ENCODE measurements around the gene RELN.

The RELN gene

DNA sequence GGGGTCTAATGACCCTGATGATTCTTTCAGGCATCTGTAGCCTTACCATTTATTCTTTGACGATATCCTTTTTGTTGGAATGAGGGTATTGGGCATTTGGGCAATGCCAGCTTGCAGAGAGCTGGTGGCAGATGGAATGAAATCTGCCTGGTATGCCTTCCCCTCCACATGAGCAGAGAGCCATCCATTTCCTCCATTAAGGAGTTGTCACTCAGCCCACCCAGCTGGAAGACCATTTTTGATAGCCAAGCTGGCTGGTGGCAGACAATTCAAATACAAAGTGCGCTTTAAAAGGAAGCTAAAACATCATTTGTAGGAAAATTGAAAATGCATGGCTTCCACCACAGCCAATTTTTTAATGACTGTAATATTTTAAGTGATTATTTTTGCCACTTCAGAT lies 303.4 kb downstream of the RELN start:
- DNase-seq (ENCODE audit: low read depth) = no peak

GRCh38 chr7:103685646-103686045 lies 303.8 kb downstream of the RELN start:
- DNase-seq (ENCODE audit: low read depth) = no peak

DNA sequence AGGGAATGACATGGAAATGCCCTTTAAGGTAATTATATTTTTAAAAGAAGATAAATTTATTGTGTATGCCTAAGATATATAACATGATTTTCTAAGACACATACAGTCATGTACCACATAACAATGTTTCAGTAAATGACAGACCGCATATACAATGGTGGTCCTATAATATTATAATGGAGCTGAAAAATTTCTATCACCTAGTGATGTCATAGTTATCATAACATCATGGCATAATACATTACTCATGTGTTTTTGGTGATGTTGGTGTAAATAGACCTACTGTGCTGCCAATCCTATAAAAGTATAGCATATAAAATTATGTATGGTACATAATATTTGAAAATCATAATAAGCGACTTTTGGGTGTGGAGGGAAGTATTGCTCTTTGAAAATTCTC lies 306.1 kb downstream of the RELN start:
- no peak for DNase-seq (ENCODE audit: low read depth)

DNA sequence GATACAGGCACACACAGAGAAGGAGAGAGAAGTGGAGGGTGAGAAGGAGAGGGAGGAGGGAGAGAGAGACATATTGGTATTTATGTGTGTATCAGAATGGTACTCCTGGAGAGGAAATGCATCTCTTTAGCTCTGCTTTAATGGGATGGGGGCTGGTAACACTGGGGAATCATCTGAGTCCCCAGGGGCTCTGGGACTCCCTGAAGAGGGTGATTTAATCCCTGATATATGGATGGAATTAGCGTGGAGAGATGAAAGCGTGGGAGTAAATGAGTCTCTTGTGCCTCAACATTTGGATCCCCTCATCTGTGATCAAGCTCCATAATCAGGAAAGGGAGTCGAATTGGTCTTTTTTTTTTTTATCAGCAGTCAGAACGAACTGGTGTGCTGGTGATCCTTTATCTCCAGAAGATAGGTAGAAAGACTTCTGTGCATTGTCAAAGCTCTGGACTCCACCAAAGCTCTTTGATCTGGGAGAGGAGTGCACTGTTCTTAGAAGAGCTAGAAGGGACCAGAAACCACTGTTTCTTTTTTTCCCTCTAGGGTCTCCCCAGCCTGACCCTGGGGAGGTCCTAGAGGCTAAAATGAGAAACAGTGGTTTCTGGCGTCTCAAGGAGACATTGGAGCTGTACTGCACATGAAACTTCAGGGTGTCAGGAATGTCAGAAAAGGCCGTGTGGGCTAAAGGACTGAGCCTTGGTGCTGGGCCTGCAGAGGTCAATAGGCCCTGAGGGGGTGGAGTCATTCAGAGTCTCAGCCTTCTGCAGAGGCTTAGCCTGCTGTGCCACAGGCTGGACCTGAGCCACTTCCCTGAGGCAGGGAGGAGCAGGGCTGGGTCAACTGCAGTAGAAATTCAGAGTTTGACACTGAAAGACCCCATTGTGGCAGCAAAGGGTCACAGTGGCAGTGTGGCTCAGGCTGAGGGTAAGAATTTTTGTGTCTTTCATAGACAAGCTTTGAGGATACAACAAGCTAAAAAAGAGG lies 309.0 kb downstream of the RELN start:
- DNase-seq (ENCODE audit: low read depth) = no peak

- DNase-seq (ENCODE audit: low read depth) = no peak
Measured at GRCh38 chr7:103679151-103680132, 310.0 kb downstream of the RELN start.

DNA sequence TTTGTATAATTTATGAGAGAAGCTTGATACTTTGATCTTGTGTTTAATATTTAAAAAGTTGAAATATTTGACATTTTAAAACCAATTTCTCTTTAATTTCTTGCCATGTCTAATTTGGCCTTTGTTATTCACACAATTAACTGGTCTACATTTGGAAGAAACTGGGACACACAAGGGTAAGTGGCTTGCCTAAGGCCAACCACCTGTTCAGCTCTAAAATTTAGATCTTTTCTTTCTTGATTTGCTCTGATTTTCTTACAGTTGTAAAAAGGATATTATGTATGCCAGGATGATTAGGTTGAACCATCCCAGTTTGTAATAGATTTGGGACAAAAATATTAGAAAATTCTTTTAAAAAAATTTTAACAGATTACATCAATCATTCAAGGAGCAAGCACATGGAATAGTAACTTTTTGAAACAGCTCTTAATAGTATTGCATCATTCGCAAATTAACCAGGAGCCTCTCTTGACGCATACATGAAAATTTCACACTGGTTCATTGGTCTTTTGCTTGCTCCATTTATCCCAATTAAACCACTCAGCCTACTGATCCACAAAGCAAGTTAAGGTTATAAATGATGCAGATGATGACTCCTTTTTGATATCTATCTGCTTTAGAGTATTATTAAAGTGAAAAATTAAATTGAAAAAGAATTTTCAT lies 321.0 kb downstream of the RELN start:
- DNase-seq (ENCODE audit: low read depth) = no peak

GRCh38 chr7:103666326-103666725 lies 323.1 kb downstream of the RELN start:
- no peak for DNase-seq (ENCODE audit: low read depth)

DNA sequence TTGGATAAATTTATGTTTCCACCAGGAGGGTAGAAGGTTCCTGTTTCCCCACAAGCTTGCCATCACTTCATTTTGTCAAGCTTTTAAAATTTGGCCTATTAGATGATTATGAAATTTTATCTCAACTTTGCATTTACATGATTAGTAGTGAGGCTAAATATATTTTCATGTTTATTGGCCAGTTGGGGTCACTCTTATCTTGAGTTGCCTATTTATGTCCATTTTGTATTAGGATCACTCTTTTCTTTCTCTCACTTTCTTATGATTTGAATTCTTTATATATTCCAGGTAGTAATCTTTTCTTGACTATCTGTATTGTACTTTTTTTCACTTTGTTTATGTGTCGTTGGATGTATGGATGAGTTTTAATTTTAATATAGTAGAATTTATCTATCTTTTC lies 324.9 kb downstream of the RELN start:
- DNase-seq (ENCODE audit: low read depth) = no peak

DNA sequence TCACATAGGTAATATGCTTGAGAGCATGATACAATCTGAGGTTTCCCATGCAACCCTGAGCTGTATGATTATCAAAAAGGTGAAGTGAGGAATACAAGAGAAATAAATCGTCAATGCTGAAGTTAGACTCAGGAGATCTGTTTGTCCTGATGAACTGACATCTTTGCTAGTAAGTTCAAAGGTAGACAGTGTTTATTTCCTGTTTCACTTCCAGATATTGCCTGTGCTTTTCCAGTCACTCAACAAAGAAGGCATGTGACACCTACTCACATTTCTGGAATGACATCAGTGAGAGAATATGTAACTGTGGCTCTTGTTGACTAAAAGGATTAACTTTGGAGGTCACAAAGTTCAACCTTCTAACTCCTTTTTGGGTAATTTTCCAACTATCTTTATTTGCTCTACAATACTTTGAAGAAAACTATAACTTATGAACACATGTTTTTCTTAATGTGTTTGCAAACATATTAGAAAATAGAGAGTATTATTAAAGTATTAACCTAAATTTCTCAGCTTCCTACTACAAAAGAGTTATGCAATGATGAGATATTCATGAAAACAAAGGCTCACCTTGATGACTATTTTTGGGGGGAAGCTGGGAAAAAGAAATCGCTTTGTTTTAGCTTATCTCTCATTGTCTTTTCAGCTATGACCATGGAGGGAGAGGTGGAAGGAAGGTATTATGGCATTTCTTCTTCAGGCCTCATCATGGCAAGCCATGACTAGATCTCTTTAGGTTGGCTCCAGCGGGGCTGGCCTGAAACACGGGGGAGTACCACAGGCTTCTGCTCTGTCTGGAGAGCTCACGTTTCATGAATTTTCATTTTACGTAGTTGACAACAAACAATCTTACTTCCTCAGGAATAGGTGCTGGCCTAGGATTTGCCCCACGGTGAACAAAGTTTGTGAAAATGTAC lies 328.7 kb downstream of the RELN start:
- peak; percentile 19 for DNase-seq (ENCODE audit: low read depth)

DNA sequence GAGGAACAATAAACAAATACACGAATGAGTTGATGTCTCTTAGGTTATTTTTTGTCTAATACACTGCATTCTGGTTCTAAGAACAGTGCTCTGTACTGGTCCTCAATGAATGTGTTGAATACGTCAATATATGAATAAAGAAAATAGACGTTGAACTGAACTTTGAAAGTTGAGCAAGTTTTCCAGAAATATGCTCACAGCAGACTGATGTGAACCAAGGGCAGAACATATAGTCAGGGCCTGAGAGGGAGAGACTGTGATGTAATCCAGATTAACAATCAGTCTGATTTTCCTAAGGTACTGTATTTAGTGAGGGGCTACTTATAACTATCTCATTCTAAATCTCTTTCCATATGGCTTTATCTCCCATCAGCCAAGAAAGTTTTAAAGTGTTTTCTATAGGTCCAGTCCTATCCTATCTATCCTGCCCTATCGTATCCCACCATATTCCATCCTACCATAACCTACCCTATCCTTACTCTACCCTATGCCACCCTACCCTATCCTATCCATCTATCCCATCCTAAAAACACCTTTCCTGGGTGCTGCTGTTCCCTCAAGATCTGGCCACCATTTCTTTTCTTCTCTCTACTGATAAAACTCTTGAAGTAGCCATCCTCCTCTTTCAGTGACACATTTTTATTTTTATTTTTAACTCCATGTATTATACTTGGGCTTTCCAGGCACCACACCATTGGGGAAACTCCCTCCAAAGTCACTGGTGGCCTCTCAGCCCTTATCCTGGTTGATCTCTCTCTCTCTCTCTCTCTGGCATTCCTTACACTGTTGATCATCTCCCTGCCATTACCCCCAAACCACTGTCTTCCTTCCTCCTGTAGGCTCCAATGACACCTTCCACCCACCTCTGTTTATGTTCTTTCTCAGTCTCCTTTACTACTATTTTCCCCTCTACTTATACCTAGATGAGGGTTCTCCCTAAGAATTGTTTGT lies 331.1 kb downstream of the RELN start:
- no peak for DNase-seq (ENCODE audit: low read depth)

DNA sequence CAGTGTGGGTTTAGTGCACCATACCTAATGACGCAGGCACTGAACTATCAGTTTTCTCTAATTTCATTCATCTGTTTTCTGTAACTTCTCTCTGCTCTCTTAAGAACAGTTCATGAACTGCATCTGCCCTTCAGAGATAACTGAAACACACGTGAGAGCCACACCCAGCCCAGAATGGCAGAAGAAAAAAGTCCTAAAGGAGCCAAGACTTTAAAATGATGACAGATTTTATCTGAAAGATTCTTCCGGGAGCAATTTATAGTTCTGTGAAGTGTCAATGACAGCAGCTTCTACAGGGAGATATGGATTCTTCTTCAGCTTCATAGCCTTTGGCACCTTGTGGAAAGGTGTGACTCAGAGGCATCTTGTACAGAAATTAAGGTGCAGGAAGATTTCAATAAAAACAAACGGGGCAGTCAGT lies 332.0 kb downstream of the RELN start:
- no peak for DNase-seq (ENCODE audit: low read depth)

DNA sequence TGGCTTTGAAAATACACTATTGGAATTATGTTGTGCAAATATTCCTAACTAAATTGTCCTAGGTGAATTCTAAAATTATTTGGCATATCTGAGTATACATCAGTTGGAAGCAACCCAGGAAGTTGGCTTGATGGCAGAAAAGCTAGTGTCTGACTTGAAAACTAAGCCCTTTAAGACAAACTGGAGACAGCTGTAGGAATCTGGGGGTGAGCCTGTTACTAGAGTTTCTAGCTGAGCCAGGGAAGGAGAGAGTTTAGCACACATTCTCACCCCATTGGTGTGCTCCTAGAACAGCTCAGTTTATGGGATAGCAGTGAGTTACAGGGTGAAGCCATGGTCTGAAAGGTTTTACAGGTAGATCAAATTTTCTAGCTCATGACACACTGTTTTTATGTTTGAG lies 333.2 kb downstream of the RELN start:
- no peak for DNase-seq (ENCODE audit: low read depth)

DNA sequence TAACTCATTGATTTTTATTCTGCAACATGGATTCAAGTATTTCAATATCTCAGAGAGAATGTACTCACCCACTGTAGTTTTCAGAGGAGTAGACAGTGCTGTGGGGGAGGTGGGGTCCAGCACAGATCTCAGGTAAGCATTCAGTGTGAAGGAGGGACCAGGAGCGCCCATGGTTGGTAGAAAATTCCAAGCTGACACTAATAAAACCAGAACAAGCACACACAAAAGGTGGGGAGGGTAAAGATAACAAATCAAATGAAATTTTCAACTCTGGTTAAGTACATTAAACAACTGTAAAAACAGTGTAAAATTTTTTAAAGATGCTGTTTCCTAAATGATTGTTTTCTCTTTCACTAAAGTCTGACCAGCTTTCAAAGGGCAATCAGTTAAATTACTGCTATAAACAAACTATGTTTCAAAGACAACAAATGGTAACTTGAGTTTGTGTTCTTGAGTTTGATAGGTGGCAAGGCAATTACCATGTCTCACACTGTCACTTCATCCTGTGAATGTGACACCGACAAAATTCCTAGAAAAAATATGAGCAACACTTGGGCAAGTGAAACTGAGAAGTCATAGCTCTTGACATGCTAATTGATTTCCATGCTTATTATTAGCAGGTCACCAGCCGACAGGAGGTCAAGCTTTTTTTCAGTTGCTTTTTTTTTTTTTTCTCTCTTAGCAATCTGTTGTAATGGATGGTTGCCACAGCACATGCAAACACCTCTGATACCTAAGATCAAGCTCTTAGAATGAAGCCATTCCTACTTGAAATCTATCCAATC lies 337.7 kb downstream of the RELN start:
- DNase-seq (ENCODE audit: low read depth) = no peak

GRCh38 chr7:103649052-103649451 lies 340.4 kb downstream of the RELN start:
- no peak for DNase-seq (ENCODE audit: low read depth)

GRCh38 chr7:103648135-103648534 lies 341.3 kb downstream of the RELN start:
- no peak for DNase-seq (ENCODE audit: low read depth)

DNA sequence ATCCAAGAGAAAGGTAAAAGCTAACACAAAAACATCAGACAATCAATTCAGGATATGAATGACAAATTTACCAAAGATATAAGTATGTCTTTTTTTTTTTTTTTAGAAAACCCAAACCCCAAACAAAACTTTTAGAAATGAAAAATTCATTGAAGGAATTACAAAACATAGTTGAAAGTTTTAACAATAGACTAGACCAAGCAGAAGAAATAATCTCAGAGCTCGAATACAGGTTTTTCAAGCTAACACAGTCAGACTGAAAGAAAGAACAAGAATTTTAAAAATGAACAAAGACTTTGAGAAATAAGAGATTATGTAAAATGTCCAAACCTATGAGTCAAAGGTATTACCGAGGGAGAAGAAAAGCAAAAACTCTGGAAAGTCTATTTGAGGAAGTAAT lies 345.1 kb downstream of the RELN start:
- no peak for DNase-seq (ENCODE audit: low read depth)

DNA sequence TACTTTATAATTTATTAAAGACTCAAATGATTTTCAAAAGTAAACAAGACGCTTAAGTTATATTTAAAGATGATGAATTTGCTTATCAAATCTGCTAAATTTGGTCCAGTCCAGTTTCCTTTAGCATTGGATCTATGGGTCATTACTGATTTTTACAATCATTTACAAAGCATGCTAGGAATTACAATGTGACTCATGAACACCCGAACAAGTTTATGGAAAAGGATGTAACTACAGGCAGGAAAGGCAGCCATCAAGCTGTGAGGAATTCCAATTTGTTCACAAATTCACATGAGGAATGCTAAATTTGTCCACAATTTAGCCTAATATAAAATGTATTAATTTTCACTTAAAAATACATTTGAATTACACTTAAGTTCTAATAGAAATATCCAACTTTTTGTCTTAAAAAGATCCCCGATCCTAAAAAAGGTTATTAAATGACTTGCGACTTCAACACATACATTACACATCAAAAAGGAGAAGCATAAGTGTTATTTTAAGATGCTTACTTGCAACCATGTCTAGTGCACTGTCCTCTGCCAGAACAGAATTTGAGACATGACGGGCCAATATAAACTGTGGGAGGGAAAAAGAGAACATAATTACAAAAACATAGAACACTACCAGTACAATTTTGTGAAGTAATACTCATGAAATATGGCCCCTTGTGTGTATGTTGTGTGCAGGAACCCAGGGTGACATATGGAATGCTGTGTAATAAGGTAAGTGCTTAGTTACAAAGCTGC lies 349.3 kb downstream of the RELN start:
- peak; percentile 14 for DNase-seq (ENCODE audit: low read depth)

DNA sequence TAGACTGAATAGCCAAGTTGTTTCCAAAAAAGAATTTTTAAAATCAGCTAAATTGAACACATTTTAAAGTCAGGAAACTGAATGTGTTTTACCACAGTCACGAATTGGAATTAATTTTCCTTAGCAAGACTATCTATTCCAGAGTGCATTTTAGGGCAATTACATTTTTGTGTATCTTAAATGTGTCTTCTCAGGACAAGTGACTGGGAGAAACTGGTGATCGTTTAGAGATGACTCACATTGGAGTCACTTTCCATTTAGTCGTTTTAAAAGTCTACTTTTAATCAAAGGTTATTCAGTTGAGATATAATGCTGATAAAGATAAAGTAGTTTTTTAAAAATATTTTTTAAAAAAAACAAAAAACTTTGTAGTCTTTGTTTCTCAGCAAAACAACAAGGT lies 351.7 kb downstream of the RELN start:
- peak; percentile 36 for DNase-seq (ENCODE audit: low read depth)

Data from stromal cell of bone marrow (primary cell).